ENCODE results near the gene CREB5. TPM values are rescaled to one million over a fixed set of nuclear protein-coding genes. Genes with fewer than 3 reads are reported as not detected.
"Not testable (repeated sequence)": the region's sequence is repeated elsewhere in the genome, so short reads cannot be mapped to it uniquely, and the experiment has no call there.

CREB5 gene
- total and polyA plus RNA-seq, 2 experiments from 2014 or later, result 2.4 to 4.4 TPM

DNA sequence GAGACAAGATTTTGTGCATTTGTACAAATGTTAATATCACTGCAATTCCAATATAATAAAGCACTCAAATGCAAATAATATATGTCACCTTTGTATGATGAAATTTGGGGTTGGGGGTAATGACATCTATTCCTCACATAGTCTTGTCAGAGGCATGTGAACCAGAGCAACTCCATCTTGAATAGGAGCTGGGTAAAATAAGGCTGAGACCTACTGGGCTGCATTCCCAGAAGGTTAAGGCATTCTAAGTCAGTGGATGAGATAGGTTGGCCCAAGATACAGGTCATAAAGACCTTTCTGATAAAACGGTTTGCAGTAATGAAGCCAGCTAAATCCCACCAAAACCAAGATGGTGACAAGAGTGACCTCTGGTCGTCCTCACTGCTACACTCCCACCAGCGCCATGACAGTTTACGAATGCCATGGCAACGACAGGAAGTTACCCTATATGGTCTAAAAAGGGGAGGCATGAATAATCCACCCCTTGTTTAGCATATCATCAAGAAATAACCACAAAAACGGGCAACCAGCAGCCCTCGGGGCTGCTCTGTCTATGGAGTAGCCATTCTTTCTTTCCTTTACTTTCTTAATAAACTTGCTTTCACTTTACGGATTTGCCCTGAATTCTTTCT lies 413.6 kb downstream of the CREB5 start:
- H3K27ac ChIP-seq (ENCODE audit: low read depth); ATAC-seq; DNase-seq (ENCODE audit: low spot score); H3K4me2 ChIP-seq; H3K4me3 ChIP-seq; H3K27me3 Mint-ChIP-seq (ENCODE audit: insufficient read depth, low read depth, poor library complexity); H4K20me1 ChIP-seq (replicated peaks; ENCODE audit: insufficient read depth); H3K4me3 Mint-ChIP-seq; H3K79me2 ChIP-seq (replicated peaks; ENCODE audit: insufficient read depth); H2AFZ ChIP-seq; H3K36me3 ChIP-seq (ENCODE audit: insufficient read depth); H3K9me3 Mint-ChIP-seq; H3K36me3 Mint-ChIP-seq (ENCODE audit: low read depth); H3K27me3 ChIP-seq (ENCODE audit: insufficient read depth); H3K27ac Mint-ChIP-seq; H3F3A ChIP-seq (replicated peaks; ENCODE audit: low read depth): not testable (repeated sequence)
- H3K4me1 ChIP-seq (ENCODE audit: insufficient read depth), result peaks cover 30% of the 10 kb centered on the region
- H3K4me1 Mint-ChIP-seq, result peaks cover 26% of the 10 kb centered on the region
- peaks cover 13% of the 10 kb centered on the region; the same call in 1 of the 2 replicates for H3K9me2 ChIP-seq (ENCODE audit: insufficient read depth)

DNA sequence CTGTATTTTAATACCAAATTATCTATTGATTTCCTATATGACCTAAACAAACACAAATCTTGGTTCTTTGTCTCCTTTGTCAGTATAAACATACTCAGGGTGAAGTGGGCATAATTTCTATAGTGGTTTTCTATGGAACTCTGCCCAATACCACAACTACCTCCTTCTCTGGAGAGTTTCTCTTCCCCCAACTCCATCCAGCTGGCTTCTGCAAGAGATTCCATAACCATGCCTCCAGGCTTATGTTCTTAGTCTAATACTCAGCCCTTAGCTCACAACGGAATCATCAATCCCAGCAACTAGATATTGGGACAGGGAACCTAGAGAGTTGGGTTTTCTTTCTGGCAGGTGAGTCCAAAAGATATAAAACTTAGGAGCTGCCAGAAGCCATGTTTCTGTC lies 418.5 kb downstream of the CREB5 start:
- Histone ChIP-seq H3K4me2 (no peak overlapping the region), H3K27me3 (ENCODE audit: insufficient read depth) (no peaks in the 10 kb centered on the region), H3K4me1 (ENCODE audit: insufficient read depth) (no peaks in the 10 kb centered on the region), H3K9me2 (ENCODE audit: insufficient read depth) (peaks cover 24% of the 10 kb centered on the region; the same call in 1 of the 2 replicates), H4K20me1 (replicated peaks; ENCODE audit: insufficient read depth) (no peaks in the 10 kb centered on the region; the same call in 1 of the 2 replicates), H3K79me2 (replicated peaks; ENCODE audit: insufficient read depth) (no peaks in the 10 kb centered on the region), H3K4me3 (no peak overlapping the region), H3F3A (replicated peaks; ENCODE audit: low read depth) (no peaks in the 10 kb centered on the region), H3K36me3 (ENCODE audit: insufficient read depth) (no peaks in the 10 kb centered on the region), H3K27ac (ENCODE audit: low read depth) (no peak overlapping the region), H2AFZ (no peak overlapping the region)
- Mint-ChIP-seq H3K27me3 (ENCODE audit: insufficient read depth, low read depth, poor library complexity) (peaks cover 5% of the 10 kb centered on the region), H3K4me3 (no peak overlapping the region), H3K27ac (no peak overlapping the region), H3K4me1 (no peaks in the 10 kb centered on the region), H3K36me3 (ENCODE audit: low read depth) (no peaks in the 10 kb centered on the region), H3K9me3 (no peaks in the 10 kb centered on the region)
- no peak for ATAC-seq
- no peak for TF ChIP-seq ZNF331 (CRISPR knock-in tag; IDR thresholded peaks at IDR 0.05; ENCODE audit: low read depth)
- TF ChIP-seq, protein P1, sequence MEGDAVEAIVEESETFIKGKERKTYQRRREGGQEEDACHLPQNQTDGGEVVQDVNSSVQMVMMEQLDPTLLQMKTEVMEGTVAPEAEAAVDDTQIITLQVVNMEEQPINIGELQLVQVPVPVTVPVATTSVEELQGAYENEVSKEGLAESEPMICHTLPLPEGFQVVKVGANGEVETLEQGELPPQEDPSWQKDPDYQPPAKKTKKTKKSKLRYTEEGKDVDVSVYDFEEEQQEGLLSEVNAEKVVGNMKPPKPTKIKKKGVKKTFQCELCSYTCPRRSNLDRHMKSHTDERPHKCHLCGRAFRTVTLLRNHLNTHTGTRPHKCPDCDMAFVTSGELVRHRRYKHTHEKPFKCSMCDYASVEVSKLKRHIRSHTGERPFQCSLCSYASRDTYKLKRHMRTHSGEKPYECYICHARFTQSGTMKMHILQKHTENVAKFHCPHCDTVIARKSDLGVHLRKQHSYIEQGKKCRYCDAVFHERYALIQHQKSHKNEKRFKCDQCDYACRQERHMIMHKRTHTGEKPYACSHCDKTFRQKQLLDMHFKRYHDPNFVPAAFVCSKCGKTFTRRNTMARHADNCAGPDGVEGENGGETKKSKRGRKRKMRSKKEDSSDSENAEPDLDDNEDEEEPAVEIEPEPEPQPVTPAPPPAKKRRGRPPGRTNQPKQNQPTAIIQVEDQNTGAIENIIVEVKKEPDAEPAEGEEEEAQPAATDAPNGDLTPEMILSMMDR (conservative IDR thresholded peaks at IDR 0.05; ENCODE audit: low read depth in 2 of 2), result no peak
- no peak for TF ChIP-seq POLR2AphosphoS5 (IDR thresholded peaks at IDR 0.05; ENCODE audit: low read depth)
- TF ChIP-seq, protein P2, sequence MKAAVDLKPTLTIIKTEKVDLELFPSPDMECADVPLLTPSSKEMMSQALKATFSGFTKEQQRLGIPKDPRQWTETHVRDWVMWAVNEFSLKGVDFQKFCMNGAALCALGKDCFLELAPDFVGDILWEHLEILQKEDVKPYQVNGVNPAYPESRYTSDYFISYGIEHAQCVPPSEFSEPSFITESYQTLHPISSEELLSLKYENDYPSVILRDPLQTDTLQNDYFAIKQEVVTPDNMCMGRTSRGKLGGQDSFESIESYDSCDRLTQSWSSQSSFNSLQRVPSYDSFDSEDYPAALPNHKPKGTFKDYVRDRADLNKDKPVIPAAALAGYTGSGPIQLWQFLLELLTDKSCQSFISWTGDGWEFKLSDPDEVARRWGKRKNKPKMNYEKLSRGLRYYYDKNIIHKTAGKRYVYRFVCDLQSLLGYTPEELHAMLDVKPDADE (IDR thresholded peaks at IDR 0.05), result no peak
- no peak for TF ChIP-seq CREB1 (CRISPR knock-in tag; IDR thresholded peaks at IDR 0.05; ENCODE audit: low read depth)
- no peak for DNase-seq (ENCODE audit: low spot score)

DNA sequence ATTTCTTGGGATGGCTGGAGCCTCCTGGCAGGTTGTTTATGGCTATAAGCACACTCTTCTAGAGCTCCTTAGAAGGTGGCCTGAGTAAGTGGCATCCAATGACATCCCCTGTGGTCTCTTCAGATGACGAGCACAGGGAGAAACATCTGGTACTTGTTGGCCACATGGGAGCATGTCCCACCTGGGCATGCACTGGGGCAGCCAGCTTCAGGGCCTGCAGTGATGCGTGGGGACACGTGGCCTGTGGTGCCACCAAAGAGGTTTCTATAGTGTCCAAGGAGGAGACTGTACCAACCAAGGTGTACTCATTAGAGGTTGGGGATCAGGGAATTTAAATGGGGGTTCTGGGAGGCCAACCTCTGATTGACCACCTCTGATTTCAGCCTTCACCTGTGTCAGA lies 420.4 kb downstream of the CREB5 start:
- H3K4me1 ChIP-seq (ENCODE audit: insufficient read depth), result no peaks in the 10 kb centered on the region
- peaks cover 18% of the 10 kb centered on the region; the same call in 1 of the 2 replicates for H3K9me2 ChIP-seq (ENCODE audit: insufficient read depth)
- no peak for ATAC-seq
- H3K36me3 ChIP-seq (ENCODE audit: insufficient read depth), result no peaks in the 10 kb centered on the region
- H3K79me2 ChIP-seq (replicated peaks; ENCODE audit: insufficient read depth), result no peaks in the 10 kb centered on the region
- Mint-ChIP-seq H3K27me3 (ENCODE audit: insufficient read depth, low read depth, poor library complexity) (peaks cover 4% of the 10 kb centered on the region), H3K36me3 (ENCODE audit: low read depth) (peaks cover 5% of the 10 kb centered on the region; the same call in 2 of the 3 replicates), H3K27ac (no peak overlapping the region), H3K9me3 (peaks cover 6% of the 10 kb centered on the region; the same call in 2 of the 3 replicates), H3K4me3 (no peak overlapping the region), H3K4me1 (no peaks in the 10 kb centered on the region)
- H3F3A ChIP-seq (replicated peaks; ENCODE audit: low read depth), result no peaks in the 10 kb centered on the region
- H4K20me1 ChIP-seq (replicated peaks; ENCODE audit: insufficient read depth), result no peaks in the 10 kb centered on the region; the same call in 1 of the 2 replicates
- H3K27me3 ChIP-seq (ENCODE audit: insufficient read depth), result no peaks in the 10 kb centered on the region
- DNase-seq (ENCODE audit: low spot score), result no peak
- no peak overlapping the region for H3K4me3 ChIP-seq
- H2AFZ ChIP-seq, result no peak overlapping the region
- H3K4me2 ChIP-seq, result no peak overlapping the region
- H3K27ac ChIP-seq (ENCODE audit: low read depth), result no peak overlapping the region
- TF ChIP-seq STAT1 (IDR thresholded peaks at IDR 0.05; ENCODE audit: unreplicated experiment) (no peak), EZH2phosphoT487 (IDR thresholded peaks at IDR 0.05; ENCODE audit: unreplicated experiment) (no peak), EZH2 (IDR thresholded peaks at IDR 0.05; ENCODE audit: low read depth, unreplicated experiment) (no peak)
- TF ChIP-seq, protein P2 (IDR thresholded peaks at IDR 0.05), result no peak
- TF ChIP-seq, protein P1 (conservative IDR thresholded peaks at IDR 0.05; ENCODE audit: low read depth in 2 of 2), result no peak
